ENCODE measurements around the gene CACNA1S.

Gene CACNA1S

GRCh38 chr1:201083741-201084140 is 28.5 kb downstream of the CACNA1S start:
- no peak for TF ChIP-seq CTCF (IDR thresholded peaks at IDR 0.05; ENCODE audit: borderline replicate concordance, control extremely low read depth, extremely low read depth, insufficient read depth, missing control alignments)
- DNase-seq (ENCODE audit: low spot score) = no peak
- in situ Hi-C loops (cut with MboI; ENCODE audit: low sequenced_read_pairs, unreplicated experiment) = no loop called here

GRCh38 chr1:201080135-201080534 is 32.1 kb downstream of the CACNA1S start:
- in situ Hi-C loops (cut with MboI; ENCODE audit: low sequenced_read_pairs, unreplicated experiment) = no loop called here
- DNase-seq (ENCODE audit: low spot score) = no peak
- no peak for TF ChIP-seq CTCF (IDR thresholded peaks at IDR 0.05; ENCODE audit: borderline replicate concordance, control extremely low read depth, extremely low read depth, insufficient read depth, missing control alignments)

DNA sequence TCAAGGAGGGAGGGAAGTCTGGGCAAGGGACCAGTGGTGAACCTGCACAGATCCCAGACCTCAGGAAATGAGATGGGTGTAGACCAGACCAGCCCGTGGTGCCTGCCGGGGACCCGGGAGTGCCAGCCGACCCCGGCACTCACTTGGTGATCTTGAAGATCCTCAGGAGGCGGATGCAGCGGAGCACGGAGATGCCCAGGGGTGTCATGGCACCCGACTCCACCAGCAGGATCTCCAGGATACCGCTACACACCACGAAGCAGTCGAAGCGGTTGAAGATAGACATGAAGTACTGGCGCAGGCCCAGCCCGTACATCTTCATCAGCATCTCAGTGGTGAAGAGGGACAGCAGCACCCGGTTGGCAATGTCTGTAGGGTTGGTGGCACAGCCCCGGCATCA is 34.5 kb downstream of the CACNA1S start:
- in situ Hi-C loops (cut with MboI; ENCODE audit: low sequenced_read_pairs, unreplicated experiment) = no loop called here

DNA sequence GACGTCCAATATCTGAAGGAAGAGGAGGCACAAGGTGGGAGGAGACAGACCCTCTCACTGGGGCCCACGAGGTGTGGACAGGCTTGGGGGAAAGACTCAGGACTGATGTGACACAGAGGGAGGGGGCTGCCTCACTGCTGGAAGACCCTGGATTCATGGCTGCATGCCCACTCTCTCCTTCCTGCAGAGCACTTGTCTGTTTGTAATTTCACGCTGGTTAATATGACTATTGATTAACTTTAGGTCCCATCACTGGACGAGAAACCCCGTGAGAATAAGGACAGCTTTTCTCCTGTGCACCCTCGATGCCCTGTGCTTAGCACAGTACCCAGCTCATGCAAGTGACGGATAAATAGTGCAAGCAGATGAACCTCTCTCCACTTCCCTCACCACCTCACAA is 35.1 kb downstream of the CACNA1S start:
- DNase-seq (ENCODE audit: low spot score) = no peak
- in situ Hi-C loops (cut with MboI; ENCODE audit: low sequenced_read_pairs, unreplicated experiment) = no loop called here
- TF ChIP-seq CTCF (IDR thresholded peaks at IDR 0.05; ENCODE audit: borderline replicate concordance, control extremely low read depth, extremely low read depth, insufficient read depth, missing control alignments) = no peak

More for the DNA sequence above, 34.5 kb downstream of the CACNA1S start:
- DNase-seq (ENCODE audit: low spot score) = no peak
- TF ChIP-seq CTCF (IDR thresholded peaks at IDR 0.05; ENCODE audit: borderline replicate concordance, control extremely low read depth, extremely low read depth, insufficient read depth, missing control alignments) = no peak

- in situ Hi-C loops (cut with MboI; ENCODE audit: low sequenced_read_pairs, unreplicated experiment) = no loop called here
- TF ChIP-seq CTCF (IDR thresholded peaks at IDR 0.05; ENCODE audit: borderline replicate concordance, control extremely low read depth, extremely low read depth, insufficient read depth, missing control alignments) = no peak
- DNase-seq (ENCODE audit: low spot score) = no peak
These were observed 36.1 kb downstream of the CACNA1S start for GRCh38 chr1:201076092-201076491.

- no peak for TF ChIP-seq CTCF (IDR thresholded peaks at IDR 0.05; ENCODE audit: borderline replicate concordance, control extremely low read depth, extremely low read depth, insufficient read depth, missing control alignments)
- no peak for DNase-seq (ENCODE audit: low spot score)
These were observed 38.2 kb downstream of the CACNA1S start for GRCh38 chr1:201074018-201074417.

DNA sequence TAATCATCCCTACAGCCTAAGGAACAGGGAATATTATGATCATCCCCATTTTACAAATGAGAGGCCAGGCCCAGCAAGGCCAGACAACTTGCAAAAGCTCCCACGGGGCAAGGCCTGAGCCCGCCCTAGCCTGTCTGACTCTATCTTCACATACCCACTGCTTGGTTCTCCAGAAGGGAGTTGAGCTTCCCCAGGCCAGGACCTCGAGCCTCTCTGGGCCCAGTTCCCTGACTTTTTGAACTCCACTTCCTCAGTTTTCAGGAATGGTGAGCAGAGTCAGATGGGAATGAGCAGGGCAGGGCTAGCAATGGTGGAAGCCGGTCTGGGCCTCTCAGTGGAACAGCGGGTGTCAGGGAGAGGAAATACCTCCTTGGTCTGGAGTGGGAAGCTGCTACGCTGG is 39.3 kb downstream of the CACNA1S start:
- in situ Hi-C loops (cut with MboI; ENCODE audit: low sequenced_read_pairs, unreplicated experiment) = no loop called here
- no peak for DNase-seq (ENCODE audit: low spot score)
- no peak for TF ChIP-seq CTCF (IDR thresholded peaks at IDR 0.05; ENCODE audit: borderline replicate concordance, control extremely low read depth, extremely low read depth, insufficient read depth, missing control alignments)

More at GRCh38 chr1:201074018-201074417, 38.2 kb downstream of the CACNA1S start:
- in situ Hi-C loops (cut with MboI; ENCODE audit: low sequenced_read_pairs, unreplicated experiment) = no loop called here

Measured in GM13976 (cell line).